Fibroblast of mammary gland (primary cell): ENCODE measurements around the gene SV2C.

Experiments used
- DNase-seq: peaks from one replicate; pipeline ENCODE4 v3.0.0-alpha.2; 2010; ENCODE audit warnings: low read depth
- H3K4me3 ChIP-seq: 2 replicates; pipeline ENCODE4 v1.5.1; 2011; ENCODE audit warnings: low read depth, mild to moderate bottlenecking, low read length, moderate library complexity; ENCODE audit not compliant: control insufficient read depth
- CTCF ChIP-seq: conservative IDR thresholded peaks from 2 replicates; pipeline ENCODE4 v1.5.1; 2011; ENCODE audit warnings: low read depth, low read length, inconsistent platforms; ENCODE audit not compliant: control insufficient read depth, insufficient read depth

SV2C gene

GRCh38 chr5:76326577-76327302, 243.6 kb downstream of the SV2C start:
- no peak for DNase-seq
- no peak overlapping the region for H3K4me3 ChIP-seq
- no peak for TF ChIP-seq CTCF

- DNase-seq = no peak
Measured at GRCh38 chr5:76329346-76329745, 246.2 kb downstream of the SV2C start.

GRCh38 chr5:76331126-76331525, 247.9 kb downstream of the SV2C start:
- no peak for TF ChIP-seq CTCF
- DNase-seq = no peak

More at GRCh38 chr5:76329346-76329745, 246.2 kb downstream of the SV2C start:
- no peak for TF ChIP-seq CTCF
- H3K4me3 ChIP-seq = no peak overlapping the region

GRCh38 chr5:76332102-76332501, 248.9 kb downstream of the SV2C start:
- no peak for TF ChIP-seq CTCF
- no peak overlapping the region for H3K4me3 ChIP-seq
- no peak for DNase-seq

More at GRCh38 chr5:76331126-76331525, 247.9 kb downstream of the SV2C start:
- no peak overlapping the region for H3K4me3 ChIP-seq

GRCh38 chr5:76332611-76333205, 249.5 kb downstream of the SV2C start:
- no peak for TF ChIP-seq CTCF
- no peak overlapping the region for H3K4me3 ChIP-seq
- DNase-seq = no peak

- DNase-seq = no peak
- no peak for TF ChIP-seq CTCF
- H3K4me3 ChIP-seq = no peak overlapping the region
Measured at GRCh38 chr5:76333571-76333970, 250.4 kb downstream of the SV2C start.
